GM20000 (cell line): Measurements from ENCODE around the gene GRIP1.

ENCODE experiments used
- DNase-seq: peaks from one replicate; pipeline ENCODE4 v3.0.0; 2012; ENCODE audit warnings: low spot score
- TF ChIP-seq, protein P1 (sequence below): IDR thresholded peaks from 2 replicates; pipeline ENCODE4 v1.5.1; 2012; ENCODE audit warnings: mild to moderate bottlenecking, control low read depth; ENCODE audit errors: extremely low read depth, missing control alignments

Gene GRIP1

DNA sequence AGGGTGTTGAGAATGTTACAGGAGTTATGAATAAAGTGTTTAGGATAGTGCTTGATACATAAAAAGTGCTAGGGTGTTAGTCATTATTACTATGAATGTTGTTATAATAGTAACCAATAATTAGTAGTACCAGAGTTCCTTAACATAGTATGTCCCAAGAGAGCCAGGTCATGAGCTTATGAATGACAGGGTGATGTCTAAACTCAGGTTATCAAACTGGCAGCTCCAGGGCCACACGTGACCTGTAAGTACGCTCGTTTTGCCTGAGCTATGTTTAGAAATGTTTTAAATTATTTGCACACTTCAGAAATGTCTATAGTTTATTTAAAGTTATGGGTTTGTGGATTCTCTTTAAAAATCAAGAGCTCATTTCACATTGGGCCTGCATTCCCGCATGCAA lies 14.1 kb upstream of the GRIP1 start:
- TF ChIP-seq, protein P1, sequence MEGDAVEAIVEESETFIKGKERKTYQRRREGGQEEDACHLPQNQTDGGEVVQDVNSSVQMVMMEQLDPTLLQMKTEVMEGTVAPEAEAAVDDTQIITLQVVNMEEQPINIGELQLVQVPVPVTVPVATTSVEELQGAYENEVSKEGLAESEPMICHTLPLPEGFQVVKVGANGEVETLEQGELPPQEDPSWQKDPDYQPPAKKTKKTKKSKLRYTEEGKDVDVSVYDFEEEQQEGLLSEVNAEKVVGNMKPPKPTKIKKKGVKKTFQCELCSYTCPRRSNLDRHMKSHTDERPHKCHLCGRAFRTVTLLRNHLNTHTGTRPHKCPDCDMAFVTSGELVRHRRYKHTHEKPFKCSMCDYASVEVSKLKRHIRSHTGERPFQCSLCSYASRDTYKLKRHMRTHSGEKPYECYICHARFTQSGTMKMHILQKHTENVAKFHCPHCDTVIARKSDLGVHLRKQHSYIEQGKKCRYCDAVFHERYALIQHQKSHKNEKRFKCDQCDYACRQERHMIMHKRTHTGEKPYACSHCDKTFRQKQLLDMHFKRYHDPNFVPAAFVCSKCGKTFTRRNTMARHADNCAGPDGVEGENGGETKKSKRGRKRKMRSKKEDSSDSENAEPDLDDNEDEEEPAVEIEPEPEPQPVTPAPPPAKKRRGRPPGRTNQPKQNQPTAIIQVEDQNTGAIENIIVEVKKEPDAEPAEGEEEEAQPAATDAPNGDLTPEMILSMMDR: no peak
- DNase-seq: no peak

DNA sequence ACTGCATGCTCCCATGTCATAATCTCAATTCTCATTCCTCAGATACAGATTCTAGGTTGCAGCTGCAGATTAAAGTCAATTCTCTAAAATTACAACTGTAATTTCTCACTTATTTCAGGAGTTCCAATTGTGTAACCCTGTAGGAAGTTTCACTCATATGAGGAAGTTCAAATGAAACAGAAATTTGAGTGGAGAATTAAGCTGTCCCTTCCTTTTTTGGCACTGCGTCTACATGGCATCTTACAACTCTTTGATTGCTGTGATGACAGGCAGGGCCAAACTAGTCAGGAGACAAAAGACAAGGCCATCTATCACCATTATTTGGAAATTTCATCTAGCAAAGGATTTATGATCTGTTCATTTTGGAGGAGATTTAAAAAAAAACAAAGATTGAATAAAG lies 13.3 kb upstream of the GRIP1 start:
- DNase-seq: no peak
- TF ChIP-seq, protein P1: no peak

DNA sequence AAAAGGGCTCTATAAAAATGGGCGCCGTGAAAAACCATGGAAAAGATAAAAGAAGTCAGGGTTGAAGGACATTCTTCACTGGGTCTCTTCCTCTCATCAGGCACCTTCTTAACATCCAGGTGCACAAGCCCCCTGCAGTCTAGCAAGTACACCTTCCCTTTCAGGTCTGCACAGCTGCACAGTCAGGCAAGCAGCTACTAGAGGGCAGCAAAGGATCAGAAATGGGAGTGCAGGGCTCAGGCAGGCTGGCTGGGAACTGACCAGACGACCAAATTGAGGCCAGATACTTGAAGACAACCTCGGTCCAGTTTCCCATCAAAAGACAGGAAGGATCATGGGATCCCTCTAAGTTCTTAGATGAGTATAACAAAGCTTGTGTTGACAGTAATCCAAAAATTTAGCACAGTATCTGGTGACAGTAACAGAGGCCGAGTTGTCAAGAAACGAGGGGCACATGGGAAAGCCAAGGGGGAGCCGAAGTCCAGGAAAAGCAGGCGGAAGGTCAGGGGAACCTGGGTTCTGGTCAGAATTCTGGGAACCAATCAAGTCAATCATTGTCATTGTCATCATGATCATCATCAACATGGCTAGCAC lies 10.1 kb upstream of the GRIP1 start:
- TF ChIP-seq, protein P1: peak; percentile 83
- peak; percentile 59 for DNase-seq

DNA sequence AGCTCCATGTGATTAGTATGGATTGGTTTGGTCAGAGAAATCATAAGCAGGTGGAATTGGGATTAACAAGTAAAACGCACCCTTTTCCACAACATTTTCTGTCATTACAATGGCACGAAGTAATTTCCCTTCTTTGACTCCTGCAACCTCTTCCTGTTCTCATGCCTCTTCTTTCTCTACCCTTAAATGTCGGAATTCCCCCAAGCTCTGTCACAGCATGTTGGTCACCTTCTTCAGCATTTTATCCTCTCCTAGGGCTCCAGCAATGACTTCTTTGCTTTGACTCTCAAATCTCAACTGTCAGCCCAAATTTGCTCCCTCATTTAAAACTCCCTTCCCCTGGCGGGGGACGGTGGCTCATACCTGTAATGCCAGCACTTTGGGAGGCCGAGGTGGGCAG lies 5.3 kb upstream of the GRIP1 start:
- no peak for DNase-seq
- TF ChIP-seq, protein P1: no peak

DNA sequence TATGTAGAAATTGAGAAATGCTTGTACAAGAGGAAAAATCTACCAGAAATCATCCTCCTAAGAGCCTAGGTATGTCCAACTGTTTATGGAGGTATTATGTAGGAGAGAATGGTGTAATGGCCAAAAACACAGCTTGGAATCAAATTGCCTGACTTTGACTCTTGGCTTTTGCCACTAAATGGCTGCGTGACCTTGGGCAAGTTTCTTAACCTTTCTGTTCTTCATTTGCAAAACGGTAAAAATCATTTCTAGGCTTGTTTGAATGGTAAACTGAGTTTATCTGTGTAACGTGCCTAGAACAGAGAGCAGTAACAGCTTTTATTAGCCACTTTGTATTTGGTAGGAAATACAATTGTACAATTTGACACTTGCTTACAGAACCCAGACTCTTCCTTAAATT lies 4.9 kb upstream of the GRIP1 start:
- no peak for DNase-seq
- TF ChIP-seq, protein P1: no peak

DNA sequence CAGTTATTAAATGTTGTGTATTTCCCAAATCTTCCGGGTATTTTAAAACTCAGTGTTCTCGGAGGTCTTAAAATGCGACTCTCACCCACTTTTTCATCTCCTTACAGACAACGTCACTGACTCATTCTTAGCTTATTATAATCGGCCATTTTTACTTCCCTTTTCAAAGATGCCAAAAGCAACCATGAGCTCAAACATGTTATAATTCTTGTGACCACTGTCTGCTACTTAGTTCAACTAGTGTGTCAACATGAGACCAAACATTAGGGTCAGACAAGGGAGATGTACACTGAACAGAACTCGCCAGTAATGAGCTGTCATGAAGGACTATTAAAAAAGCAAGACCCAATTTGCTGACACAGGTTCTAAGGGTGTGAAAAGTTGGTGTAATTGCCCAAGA lies 4.2 kb upstream of the GRIP1 start:
- TF ChIP-seq, protein P1: no peak
- no peak for DNase-seq

DNA sequence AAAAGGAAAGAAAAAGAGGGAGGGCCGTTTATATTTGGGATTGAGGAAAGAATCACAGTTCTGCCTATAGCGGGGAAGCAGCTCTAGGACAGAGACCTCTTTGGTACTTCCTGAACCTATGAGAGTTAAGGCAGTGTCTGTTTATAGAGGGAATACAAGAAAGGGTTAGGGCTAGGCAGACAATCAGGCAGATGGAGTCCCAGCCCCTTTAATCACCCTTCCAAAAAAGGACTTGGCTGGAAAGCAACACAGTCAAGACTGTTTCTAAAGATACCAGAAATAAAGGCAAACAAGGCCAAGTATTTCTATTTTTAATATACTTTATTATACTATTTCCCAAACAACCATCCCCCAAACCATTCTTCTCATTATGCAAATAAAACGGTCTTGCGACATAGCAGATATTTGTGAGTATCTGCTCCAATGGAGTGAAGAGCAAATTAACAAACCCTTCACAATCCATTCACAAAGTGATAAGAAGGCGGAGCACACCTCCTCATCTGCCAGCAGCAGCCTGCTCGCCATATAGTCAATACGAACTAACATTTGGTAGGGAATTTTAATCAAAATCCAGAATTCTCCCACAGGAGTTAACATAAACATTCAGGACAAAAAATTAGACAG lies 697 bp upstream of the GRIP1 start:
- TF ChIP-seq, protein P1: no peak
- DNase-seq: no peak
